SK-N-SH treated with all-trans-retinoic acid at 6 μM for 48 hours (cell line): ENCODE measurements around the gene KCNMB1.

Source experiments
- CREB5 ChIP-seq: fragments of 250-450 bp; sonication (Bioruptor Pico); IDR thresholded peaks from 2 replicates; pipeline ENCODE4 v1.5.1; 2020; ENCODE audit warnings: low read depth, mild to moderate bottlenecking, moderate library complexity
- CSRNP3 ChIP-seq: fragments of 250-450 bp; sonication (Bioruptor Pico); IDR thresholded peaks from 2 replicates; pipeline ENCODE4 v1.5.1; 2021; ENCODE audit warnings: mild to moderate bottlenecking, moderate library complexity
- ISL1 ChIP-seq: fragments of 250-450 bp; sonication (Bioruptor Pico); IDR thresholded peaks from 2 replicates; pipeline ENCODE4 v2.1.2; 2022; ENCODE audit warnings: mild to moderate bottlenecking, moderate library complexity
- RARB ChIP-seq: fragments of 250-450 bp; sonication (Bioruptor Pico); IDR thresholded peaks from 2 replicates; pipeline ENCODE4 v1.8.0; 2021; ENCODE audit warnings: mild to moderate bottlenecking, moderate library complexity
- ZC3H10 ChIP-seq: fragments of 250-450 bp; sonication (Bioruptor Pico); IDR thresholded peaks from 2 replicates; pipeline ENCODE4 v1.5.1; 2021; ENCODE audit warnings: mild to moderate bottlenecking, moderate library complexity
- ZFP3 ChIP-seq: fragments of 250-450 bp; sonication (Bioruptor Pico); IDR thresholded peaks from 2 replicates; pipeline ENCODE4 v1.5.0; 2020; ENCODE audit warnings: mild to moderate bottlenecking, moderate library complexity
- ZFP30 ChIP-seq: fragments of 450-650 bp; formaldehyde crosslinking; IDR thresholded peaks from 2 replicates; pipeline ENCODE4 v1.5.0; 2022; ENCODE audit warnings: mild to moderate bottlenecking, moderate library complexity

- TF ChIP-seq CSRNP3 (CRISPR knock-in tag) (no peak), ZC3H10 (CRISPR knock-in tag) (no peak), ISL1 (CRISPR knock-in tag) (no peak), RARB (CRISPR knock-in tag) (no peak), CREB5 (CRISPR knock-in tag) (no peak), ZFP30 (no peak), ZFP3 (CRISPR knock-in tag) (no peak)
Observed at GRCh38 chr5:170402508-170402907, 13.3 kb upstream of the KCNMB1 start.
